ENCODE data around the gene UBTD1.

DNA sequence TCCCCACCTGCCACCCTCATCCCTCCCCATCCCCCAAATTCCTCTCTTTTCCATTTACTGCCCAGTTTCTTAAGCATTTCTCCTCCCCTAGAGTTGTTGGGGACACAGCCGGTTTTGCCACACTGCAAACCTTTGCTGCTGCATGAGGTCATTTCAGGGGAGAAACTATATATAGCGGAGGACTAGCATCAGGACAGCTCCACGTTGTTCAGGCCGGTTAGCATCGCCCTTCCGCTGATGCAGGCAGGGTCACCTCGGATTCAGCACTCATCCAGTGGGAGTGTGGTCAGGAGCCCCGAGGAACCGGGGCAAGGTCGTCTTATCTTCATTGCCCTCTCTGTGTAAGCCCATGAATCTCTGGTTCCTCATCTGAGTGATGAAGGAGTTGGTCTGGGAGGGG is 15.6 kb downstream of the UBTD1 start:
- TF ChIP-seq, protein P1, sequence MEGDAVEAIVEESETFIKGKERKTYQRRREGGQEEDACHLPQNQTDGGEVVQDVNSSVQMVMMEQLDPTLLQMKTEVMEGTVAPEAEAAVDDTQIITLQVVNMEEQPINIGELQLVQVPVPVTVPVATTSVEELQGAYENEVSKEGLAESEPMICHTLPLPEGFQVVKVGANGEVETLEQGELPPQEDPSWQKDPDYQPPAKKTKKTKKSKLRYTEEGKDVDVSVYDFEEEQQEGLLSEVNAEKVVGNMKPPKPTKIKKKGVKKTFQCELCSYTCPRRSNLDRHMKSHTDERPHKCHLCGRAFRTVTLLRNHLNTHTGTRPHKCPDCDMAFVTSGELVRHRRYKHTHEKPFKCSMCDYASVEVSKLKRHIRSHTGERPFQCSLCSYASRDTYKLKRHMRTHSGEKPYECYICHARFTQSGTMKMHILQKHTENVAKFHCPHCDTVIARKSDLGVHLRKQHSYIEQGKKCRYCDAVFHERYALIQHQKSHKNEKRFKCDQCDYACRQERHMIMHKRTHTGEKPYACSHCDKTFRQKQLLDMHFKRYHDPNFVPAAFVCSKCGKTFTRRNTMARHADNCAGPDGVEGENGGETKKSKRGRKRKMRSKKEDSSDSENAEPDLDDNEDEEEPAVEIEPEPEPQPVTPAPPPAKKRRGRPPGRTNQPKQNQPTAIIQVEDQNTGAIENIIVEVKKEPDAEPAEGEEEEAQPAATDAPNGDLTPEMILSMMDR (IDR thresholded peaks at IDR 0.05): no peak
- no peak for TF ChIP-seq POLR2A (IDR thresholded peaks at IDR 0.05)
